DND-41 (cell line): ENCODE results near the gene SFMBT2.

Experiments used
- CTCF ChIP-seq: IDR thresholded peaks from 2 replicates; pipeline ENCODE4 v1.5.1; 2012; ENCODE audit warnings: borderline replicate concordance, low read length, moderate library complexity, mild to moderate bottlenecking; ENCODE audit not compliant: poor library complexity, severe bottlenecking; ENCODE audit errors: extremely low read depth
- EZH2 ChIP-seq: IDR thresholded peaks from 3 replicates; pipeline ENCODE4 v1.6.1; 2012; ENCODE audit warnings: borderline replicate concordance, low read depth, mild to moderate bottlenecking, moderate library complexity, low read length, inconsistent platforms; ENCODE audit not compliant: severe bottlenecking

GRCh38 chr10:7405637-7406036 lies 5.2 kb downstream of the SFMBT2 start:
- TF ChIP-seq EZH2: no peak
- TF ChIP-seq CTCF: no peak
